Keratinocyte (primary cell): Measurements from ENCODE around the gene NOX3. TPM values are rescaled to one million over a fixed set of nuclear protein-coding genes. Genes with fewer than 3 reads are reported as not detected.

Source experiments
- DNase-seq: peaks from one replicate; pipeline ENCODE4 v3.0.0-alpha.2; 2011; ENCODE audit warnings: low read depth, missing footprints, low spot score
- FAIRE-seq: peaks from 2 replicates; lab custom pipeline; 2011; peaks lifted over from hg19 to GRCh38; lab: Jason Lieb, UNC
- H2AFZ ChIP-seq: 2 replicates; pipeline ENCODE4 v1.6.0; 2012; ENCODE audit warnings: low read length, control low read depth, inconsistent platforms; ENCODE audit not compliant: control insufficient read depth
- H3K27ac ChIP-seq: 2 replicates; pipeline ENCODE4 v1.5.1; 2011; ENCODE audit warnings: low read length; ENCODE audit not compliant: control insufficient read depth, insufficient read depth
- H3K27me3 ChIP-seq: 3 replicates; pipeline ENCODE4 v1.6.0; 2011; ENCODE audit warnings: low read length; ENCODE audit not compliant: control insufficient read depth, insufficient read depth; ENCODE audit errors: extremely low read depth
- H3K36me3 ChIP-seq, 2 experiments: 2 replicates in 1 of 2; 3 replicates in 1 of 2; pipeline ENCODE4 v1.5.1; 2011; ENCODE audit warnings: low read length in 2 of 2, mild to moderate bottlenecking in 1 of 2; ENCODE audit not compliant: control insufficient read depth in 2 of 2, insufficient read depth in 2 of 2; ENCODE audit errors: extremely low read depth in 1 of 2
- H3K4me1 ChIP-seq: 3 replicates; pipeline ENCODE4 v1.5.1; 2011; ENCODE audit warnings: low read length; ENCODE audit not compliant: control insufficient read depth, insufficient read depth; ENCODE audit errors: extremely low read depth
- H3K4me2 ChIP-seq: 3 replicates; pipeline ENCODE4 v1.6.0; 2011; ENCODE audit warnings: low read depth, low read length; ENCODE audit not compliant: control insufficient read depth, insufficient read depth; ENCODE audit errors: extremely low read depth
- H3K4me3 ChIP-seq, 3 experiments: fragments of 200-600 bp in 1 of 3; sonication (generic) in 1 of 3; 2 replicates in 2 of 3; 3 replicates in 1 of 3; pipeline ENCODE4 v1.5.1; 2011 to 2016; ENCODE audit warnings: low read length in 3 of 3, mild to moderate bottlenecking in 3 of 3, control low read depth in 2 of 3, inconsistent platforms in 1 of 3, low read depth in 1 of 3, mixed read lengths in 1 of 3, mixed run types in 1 of 3, moderate library complexity in 1 of 3; ENCODE audit not compliant: control insufficient read depth in 2 of 3, insufficient read depth in 2 of 3; ENCODE audit errors: extremely low read depth in 1 of 3
- H3K79me2 ChIP-seq: 2 replicates; pipeline ENCODE4 v1.6.0; 2012; ENCODE audit warnings: low read length; ENCODE audit not compliant: control insufficient read depth, insufficient read depth
- H3K9ac ChIP-seq: 3 replicates; pipeline ENCODE4 v1.6.0; 2011; ENCODE audit warnings: low read length; ENCODE audit not compliant: control insufficient read depth, insufficient read depth; ENCODE audit errors: extremely low read depth
- H3K9me1 ChIP-seq: 3 replicates; pipeline ENCODE4 v1.6.0; 2011; ENCODE audit warnings: low read length; ENCODE audit not compliant: control insufficient read depth, insufficient read depth; ENCODE audit errors: extremely low read depth
- H3K9me3 ChIP-seq: 2 replicates; pipeline ENCODE4 v1.5.1; 2012; ENCODE audit warnings: low read depth, low read length; ENCODE audit not compliant: control insufficient read depth
- H4K20me1 ChIP-seq: 3 replicates; pipeline ENCODE4 v1.6.0; 2011; ENCODE audit warnings: low read length; ENCODE audit not compliant: control insufficient read depth, insufficient read depth; ENCODE audit errors: extremely low read depth
- EZH2 ChIP-seq: IDR thresholded peaks from one replicate; pipeline ENCODE4 v1.6.1; 2012; ENCODE audit warnings: inconsistent platforms, mild to moderate bottlenecking, low read length, moderate library complexity
- dilution Hi-C: fragments of 300-500 bp; cut with MboI; formaldehyde crosslinking; loops from one replicate; pipeline ENCODE4 v1.7.0; 2020; ENCODE audit warnings: low sequenced_read_pairs; ENCODE audit not compliant: extremely low pct_ligation_motif_present
- polyA plus RNA-seq, 5 experiments: library from polyadenylated mRNA; depleted of rRNA in 3 of 5; stranded (reverse) in 3 of 5; stranded (forward) in 1 of 5; unstranded in 1 of 5; fragments of >200 nt; gene quantifications; 1 replicate in 1 of 5; 2 replicates in 3 of 5; 3 replicates in 1 of 5; pipeline versions ENCODE4 v1.2.1 to v1.2.3, GENCODE V29; 2011 to 2012; ENCODE audit warnings: missing spikeins in 2 of 5, low read depth in 1 of 5, low replicate concordance in 1 of 5
- TF ChIP-seq, protein P1 (sequence below), 3 experiments: IDR thresholded peaks in 1 of 3; conservative IDR thresholded peaks in 1 of 3; optimal IDR thresholded peaks in 1 of 3; 2 replicates in 2 of 3; 3 replicates in 1 of 3; pipeline versions ENCODE3 to v1.5.1; 2011; ENCODE audit warnings: low read length in 3 of 3, mild to moderate bottlenecking in 3 of 3, moderate library complexity in 2 of 3, control low read depth in 1 of 3, inconsistent platforms in 1 of 3; ENCODE audit not compliant: insufficient read depth in 2 of 3; ENCODE audit errors: extremely low read depth in 1 of 3

NOX3 gene
- polyA plus RNA-seq, 1 donor (not counting 4 experiments of a cell fraction or from before 2014, with no cell fraction given) = not detected

DNA sequence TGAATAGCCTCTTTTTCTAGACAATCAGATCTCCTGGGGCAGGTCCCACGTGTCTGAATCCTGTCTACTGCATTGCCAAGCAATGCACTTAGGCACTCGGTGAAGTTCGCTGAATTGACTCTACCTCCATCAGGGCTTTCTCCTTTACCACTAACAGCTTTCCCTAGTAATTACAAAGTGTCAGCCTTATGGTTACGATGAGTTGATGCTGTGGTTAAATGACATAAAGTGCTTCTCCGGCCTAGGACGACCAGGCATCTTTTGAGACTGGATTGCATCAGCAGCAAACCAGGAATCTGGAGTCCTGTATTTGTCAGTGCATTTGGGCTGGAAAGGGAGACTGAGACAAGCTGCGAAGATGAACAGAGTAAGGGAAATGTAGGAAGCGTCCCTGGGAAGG is 21.5 kb downstream of the NOX3 start:
- Histone ChIP-seq H3K27me3 (no peaks in the 10 kb centered on the region), H3K9ac (no peak overlapping the region), H4K20me1 (no peaks in the 10 kb centered on the region), H3K4me1 (no peaks in the 10 kb centered on the region), H3K79me2 (no peaks in the 10 kb centered on the region), H3K4me2 (no peak overlapping the region), H3K27ac (no peak overlapping the region), H2AFZ (no peak overlapping the region), H3K36me3 (no peaks in the 10 kb centered on the region), H3K9me3 (no peaks in the 10 kb centered on the region), H3K4me3 (no peak overlapping the region), H3K9me1 (no peaks in the 10 kb centered on the region)
- dilution Hi-C loops = no loop called here
- TF ChIP-seq, protein P1, sequence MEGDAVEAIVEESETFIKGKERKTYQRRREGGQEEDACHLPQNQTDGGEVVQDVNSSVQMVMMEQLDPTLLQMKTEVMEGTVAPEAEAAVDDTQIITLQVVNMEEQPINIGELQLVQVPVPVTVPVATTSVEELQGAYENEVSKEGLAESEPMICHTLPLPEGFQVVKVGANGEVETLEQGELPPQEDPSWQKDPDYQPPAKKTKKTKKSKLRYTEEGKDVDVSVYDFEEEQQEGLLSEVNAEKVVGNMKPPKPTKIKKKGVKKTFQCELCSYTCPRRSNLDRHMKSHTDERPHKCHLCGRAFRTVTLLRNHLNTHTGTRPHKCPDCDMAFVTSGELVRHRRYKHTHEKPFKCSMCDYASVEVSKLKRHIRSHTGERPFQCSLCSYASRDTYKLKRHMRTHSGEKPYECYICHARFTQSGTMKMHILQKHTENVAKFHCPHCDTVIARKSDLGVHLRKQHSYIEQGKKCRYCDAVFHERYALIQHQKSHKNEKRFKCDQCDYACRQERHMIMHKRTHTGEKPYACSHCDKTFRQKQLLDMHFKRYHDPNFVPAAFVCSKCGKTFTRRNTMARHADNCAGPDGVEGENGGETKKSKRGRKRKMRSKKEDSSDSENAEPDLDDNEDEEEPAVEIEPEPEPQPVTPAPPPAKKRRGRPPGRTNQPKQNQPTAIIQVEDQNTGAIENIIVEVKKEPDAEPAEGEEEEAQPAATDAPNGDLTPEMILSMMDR (optimal IDR thresholded peaks at IDR 0.05 in 1 of 3, IDR thresholded peaks at IDR 0.05 in 1 of 3, conservative IDR thresholded peaks at IDR 0.05 in 1 of 3; ENCODE audit: extremely low read depth in 1 of 3, insufficient read depth in 2 of 3, low read length in 3 of 3) = no peak
- no peak for TF ChIP-seq EZH2
- no peak for DNase-seq
- no peak for FAIRE-seq

DNA sequence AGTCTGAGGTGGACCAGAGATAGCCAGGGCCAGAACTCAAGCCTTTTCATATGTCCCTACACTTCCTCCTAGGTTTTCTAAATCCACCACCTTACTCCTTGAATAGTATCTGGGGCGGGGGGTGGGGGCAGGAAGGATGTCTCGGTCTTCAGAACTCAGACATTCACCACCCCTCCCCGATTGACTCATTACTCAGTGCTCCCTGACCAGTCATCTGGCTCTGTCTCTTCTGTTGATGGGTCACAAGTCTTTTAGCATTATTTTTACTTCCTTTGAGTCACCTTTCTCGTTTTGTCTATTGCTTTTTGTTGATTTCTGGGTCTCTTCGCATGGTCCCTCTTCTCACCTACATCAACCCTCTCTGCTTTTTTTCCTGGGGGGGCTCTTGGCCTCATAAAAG is 23.3 kb downstream of the NOX3 start:
- no peak for FAIRE-seq
- no peak for DNase-seq
- no peaks in the 10 kb centered on the region for H3K79me2 ChIP-seq

More for the DNA sequence above, 23.3 kb downstream of the NOX3 start:
- Histone ChIP-seq H4K20me1 (no peaks in the 10 kb centered on the region), H3K36me3 (no peaks in the 10 kb centered on the region), H3K4me1 (no peaks in the 10 kb centered on the region), H3K9me1 (no peaks in the 10 kb centered on the region), H3K4me3 (no peak overlapping the region), H3K9me3 (no peaks in the 10 kb centered on the region), H3K4me2 (no peak overlapping the region), H3K27ac (no peak overlapping the region), H3K9ac (no peak overlapping the region), H3K27me3 (no peaks in the 10 kb centered on the region), H2AFZ (no peak overlapping the region)
- TF ChIP-seq, protein P1 (optimal IDR thresholded peaks at IDR 0.05 in 1 of 3, IDR thresholded peaks at IDR 0.05 in 1 of 3, conservative IDR thresholded peaks at IDR 0.05 in 1 of 3; ENCODE audit: extremely low read depth in 1 of 3, insufficient read depth in 2 of 3, low read length in 3 of 3) = no peak
- TF ChIP-seq EZH2 = no peak
- dilution Hi-C loops = no loop called here
